Neural cell (in vitro differentiated cells): ENCODE measurements around the gene SLC6A6. TPM values are rescaled to one million over a fixed set of nuclear protein-coding genes. Genes with fewer than 3 reads are reported as not detected.

Experiments
- H2AFZ ChIP-seq: fragments of 200-600, 300-800 bp; sonication (generic), shearing (Covaris generic); 2 replicates; pipeline ENCODE4 v1.6.0; 2014; ENCODE audit warnings: low read depth, mild to moderate bottlenecking, antibody characterized with exemption, low read length, moderate library complexity
- H3F3A ChIP-seq: fragments of 200-600 bp; shearing (Covaris generic); 2 replicates; pipeline ENCODE4 v1.6.1; 2016; ENCODE audit warnings: mild to moderate bottlenecking, moderate library complexity, mixed read lengths, antibody characterized with exemption, low read length; ENCODE audit not compliant: insufficient read depth, poor library complexity, severe bottlenecking
- H3K27ac ChIP-seq: fragments of 200-600, 300-800 bp; sonication (generic), shearing (Covaris generic); 2 replicates; pipeline ENCODE4 v1.5.1; 2014; ENCODE audit warnings: mild to moderate bottlenecking, low read length, moderate library complexity
- H3K27me3 ChIP-seq: fragments of 300-800, 200-600 bp; sonication (generic), shearing (Covaris generic); 2 replicates; pipeline ENCODE4 v1.6.0; 2014; ENCODE audit warnings: mild to moderate bottlenecking, low read depth, low read length, moderate library complexity; ENCODE audit not compliant: insufficient read depth
- H3K36me3 ChIP-seq: fragments of 300-800, 200-600 bp; sonication (generic), shearing (Covaris generic); 2 replicates; pipeline ENCODE4 v1.5.1; 2014; ENCODE audit warnings: mild to moderate bottlenecking, antibody characterized with exemption, low read length, moderate library complexity; ENCODE audit not compliant: insufficient read depth
- H3K4me2 ChIP-seq: fragments of 300-800, 200-600 bp; sonication (generic), shearing (Covaris generic); 2 replicates; pipeline ENCODE4 v1.6.0; 2014; ENCODE audit warnings: mild to moderate bottlenecking, low read length
- H3K4me3 ChIP-seq: fragments of 300-800, 200-600 bp; sonication (generic), shearing (Covaris generic); 2 replicates; pipeline ENCODE4 v1.5.1; 2014; ENCODE audit warnings: mild to moderate bottlenecking, low read length, moderate library complexity
- H3K79me2 ChIP-seq: fragments of 200-600 bp; shearing (Covaris generic); replicated peaks from 2 replicates; pipeline ENCODE4 v1.6.0; 2014; ENCODE audit warnings: mild to moderate bottlenecking, low read length, moderate library complexity; ENCODE audit not compliant: insufficient read depth
- H3K9ac ChIP-seq: fragments of 300-800, 200-600 bp; sonication (generic), shearing (Covaris generic); 2 replicates; pipeline ENCODE4 v1.6.1; 2016; ENCODE audit warnings: mild to moderate bottlenecking, low read length, mixed read lengths
- H3K9me2 ChIP-seq: fragments of 200-600 bp; shearing (Covaris generic); 2 replicates; pipeline ENCODE4 v1.6.1; 2016; ENCODE audit warnings: mild to moderate bottlenecking, low read length, mixed read lengths; ENCODE audit not compliant: insufficient read depth
- H3K9me3 ChIP-seq: fragments of 200-600, 300-800 bp; sonication (generic), shearing (Covaris generic); 2 replicates; pipeline ENCODE4 v1.6.1; 2016; ENCODE audit warnings: mild to moderate bottlenecking, mixed run types, low read length, moderate library complexity, mixed read lengths
- H4K20me1 ChIP-seq: fragments of 200-600 bp; shearing (Covaris generic); 2 replicates; pipeline ENCODE4 v1.6.1; 2016; ENCODE audit warnings: mild to moderate bottlenecking, mixed run types; ENCODE audit not compliant: insufficient read depth
- CTCF ChIP-seq: fragments of 450-650 bp; IDR thresholded peaks from 2 replicates; pipeline ENCODE4 v1.5.1; 2014; ENCODE audit warnings: antibody characterized with exemption, mild to moderate bottlenecking, moderate library complexity; ENCODE audit not compliant: poor library complexity, severe bottlenecking
- EP300 ChIP-seq: fragments of 450-650 bp; conservative IDR thresholded peaks from 2 replicates; pipeline ENCODE4 v1.6.1; 2014; ENCODE audit warnings: antibody characterized with exemption, mild to moderate bottlenecking, moderate library complexity; ENCODE audit not compliant: poor library complexity, severe bottlenecking
- EZH2 ChIP-seq: fragments of 200-600, 300-800 bp; shearing (Covaris generic), sonication (generic); IDR thresholded peaks from 2 replicates; pipeline ENCODE4 v1.6.1; 2014; ENCODE audit warnings: antibody characterized with exemption, low read length, borderline replicate concordance, mild to moderate bottlenecking; ENCODE audit not compliant: insufficient read depth, poor library complexity, severe bottlenecking
- MXI1 ChIP-seq: fragments of 450-650 bp; conservative IDR thresholded peaks from 2 replicates; pipeline ENCODE4 v1.6.1; 2014; ENCODE audit warnings: antibody characterized with exemption, mild to moderate bottlenecking; ENCODE audit not compliant: poor library complexity, severe bottlenecking
- POLR2AphosphoS5 ChIP-seq: IDR thresholded peaks from 2 replicates; pipeline ENCODE4 v1.6.1; 2012
- RAD21 ChIP-seq: fragments of 450-650 bp; conservative IDR thresholded peaks from 2 replicates; pipeline ENCODE4 v1.6.1; 2014; ENCODE audit warnings: antibody characterized with exemption, mild to moderate bottlenecking, moderate library complexity
- REST ChIP-seq: IDR thresholded peaks from 2 replicates; pipeline ENCODE4 v1.6.1; 2012; ENCODE audit warnings: borderline replicate concordance
- SMC3 ChIP-seq: fragments of 450-650 bp; conservative IDR thresholded peaks from 2 replicates; pipeline ENCODE4 v1.6.1; 2014; ENCODE audit warnings: antibody characterized with exemption, mild to moderate bottlenecking, moderate library complexity; ENCODE audit not compliant: poor library complexity
- TAF1 ChIP-seq: IDR thresholded peaks from 2 replicates; pipeline ENCODE4 v1.6.1; 2012; ENCODE audit warnings: low read depth
- polyA plus RNA-seq: library from polyadenylated mRNA; depleted of rRNA; stranded (reverse); fragments of >200 nt; gene quantifications from 2 replicates; pipeline ENCODE4 v1.2.3, GENCODE V29; 2014

Gene SLC6A6
- polyA plus RNA-seq, 1 donor from 2014 or later = 15.9 TPM

- no peak overlapping the region for H3K27ac ChIP-seq
- no peaks in the 10 kb centered on the region for H3F3A ChIP-seq
These were observed 38.3 kb downstream of the SLC6A6 start for GRCh38 chr3:14440531-14441239.

GRCh38 chr3:14441240-14441919 lies 39.0 kb downstream of the SLC6A6 start:
- TF ChIP-seq CTCF (no peak), EP300 (no peak), SMC3 (no peak), POLR2AphosphoS5 (no peak), REST (no peak), TAF1 (no peak), RAD21 (no peak), MXI1 (no peak), EZH2 (no peak)
- no peaks in the 10 kb centered on the region for H3K79me2 ChIP-seq
- no peak overlapping the region for H3K4me2 ChIP-seq
- no peaks in the 10 kb centered on the region for H3K9me3 ChIP-seq
- no peaks in the 10 kb centered on the region for H3K27me3 ChIP-seq
- H3K36me3 ChIP-seq = no peaks in the 10 kb centered on the region
- no peak overlapping the region for H2AFZ ChIP-seq
- H4K20me1 ChIP-seq = no peaks in the 10 kb centered on the region
- H3K4me3 ChIP-seq = no peak overlapping the region
- no peak overlapping the region for H3K27ac ChIP-seq
- no peaks in the 10 kb centered on the region for H3K9me2 ChIP-seq
- no peaks in the 10 kb centered on the region for H3F3A ChIP-seq
- no peak overlapping the region for H3K9ac ChIP-seq

More at GRCh38 chr3:14440531-14441239, 38.3 kb downstream of the SLC6A6 start:
- Histone ChIP-seq H3K4me2 (no peak overlapping the region), H3K9me2 (no peaks in the 10 kb centered on the region), H3K36me3 (no peaks in the 10 kb centered on the region), H3K27me3 (no peaks in the 10 kb centered on the region), H3K4me3 (no peak overlapping the region), H3K9me3 (no peaks in the 10 kb centered on the region), H3K9ac (no peak overlapping the region), H4K20me1 (no peaks in the 10 kb centered on the region), H3K79me2 (no peaks in the 10 kb centered on the region), H2AFZ (no peak overlapping the region)
- TF ChIP-seq RAD21 (no peak), EZH2 (no peak), POLR2AphosphoS5 (no peak), EP300 (no peak), TAF1 (no peak)
